Panc1 (cell line): ENCODE results near the gene TAC4. TPM values are rescaled to one million over a fixed set of nuclear protein-coding genes. Genes with fewer than 3 reads are reported as not detected.

Experiments
- ATAC-seq: fragments of 200-7000 bp; cut with Tn5 transposase; 2 replicates; pipeline ENCODE4 v1.9.1; 2020; ENCODE audit warnings: mild to moderate bottlenecking, moderate library complexity
- BruUV-seq: library from RNA; stranded (reverse); fragments of 400-500 nt; replicated peaks from 2 replicates; lab custom pipeline; 2021; lab: Mats Ljungman, UMichigan
- CTCF ChIA-PET: fragments of 300-600 bp; sonication (Branson Sonifier 250); formaldehyde crosslinking; loops from one replicate; lab custom pipeline; 2022; ENCODE audit warnings: antibody characterized with exemption; lab: Charles Lee
- POLR2A ChIA-PET: fragments of 300-600 bp; sonication (Branson Sonifier 250); formaldehyde crosslinking; loops from one replicate; lab custom pipeline; 2022; ENCODE audit warnings: antibody characterized with exemption; lab: Charles Lee
- DNase-seq: peaks from one replicate; pipeline ENCODE4 v3.0.0-alpha.2; 2010; ENCODE audit warnings: low read depth, low spot score
- H3K27ac ChIP-seq: 2 replicates; pipeline ENCODE4 v1.5.1; 2011; ENCODE audit warnings: mild to moderate bottlenecking, low read length, inconsistent platforms
- H3K27me3 ChIP-seq: fragments of 200-500 bp; sonication (Bioruptor generic); 2 replicates; pipeline ENCODE4 v1.6.0; 2014; ENCODE audit warnings: low read length, inconsistent platforms; ENCODE audit not compliant: control insufficient read depth, insufficient read depth
- H3K36me3 ChIP-seq: fragments of 200-500 bp; sonication (Bioruptor generic); 2 replicates; pipeline ENCODE4 v1.5.1; 2014; ENCODE audit warnings: inconsistent platforms, mild to moderate bottlenecking, low read length, moderate library complexity; ENCODE audit not compliant: control insufficient read depth, insufficient read depth
- H3K4me1 ChIP-seq: 2 replicates; pipeline ENCODE4 v1.5.1; 2011; ENCODE audit warnings: inconsistent platforms, mild to moderate bottlenecking, low read length, moderate library complexity; ENCODE audit not compliant: control insufficient read depth, insufficient read depth
- H3K4me3 ChIP-seq, 2 experiments: 2 replicates each; pipeline ENCODE4 v1.5.1; 2011 to 2012; ENCODE audit warnings: low read depth in 2 of 2, low read length in 2 of 2, mild to moderate bottlenecking in 2 of 2, inconsistent platforms in 1 of 2, moderate library complexity in 1 of 2
- H3K9me3 ChIP-seq: fragments of 200-500 bp; sonication (Bioruptor generic); 2 replicates; pipeline ENCODE4 v1.5.1; 2014; ENCODE audit warnings: low read depth, mild to moderate bottlenecking, inconsistent platforms, low read length, moderate library complexity; ENCODE audit not compliant: control insufficient read depth, insufficient read depth
- CTCF ChIP-seq: fragments of 450-650 bp; IDR thresholded peaks from 2 replicates; pipeline ENCODE4 v1.5.1; 2017; ENCODE audit warnings: mild to moderate bottlenecking
- POLR2AphosphoS5 ChIP-seq: IDR thresholded peaks from 2 replicates; pipeline ENCODE4 v1.6.1; 2012; ENCODE audit warnings: mild to moderate bottlenecking, low read depth, low read length, moderate library complexity
- REST ChIP-seq, 2 experiments: IDR thresholded peaks; 2 replicates each; pipeline ENCODE4 v1.6.1; 2011 to 2012; ENCODE audit warnings: low read depth in 2 of 2, control low read depth in 1 of 2, low read length in 1 of 2, mild to moderate bottlenecking in 1 of 2, moderate library complexity in 1 of 2; ENCODE audit not compliant: insufficient read depth in 1 of 2
- SIN3A ChIP-seq: IDR thresholded peaks from 2 replicates; pipeline ENCODE4 v1.6.1; 2012; ENCODE audit warnings: low read depth, mild to moderate bottlenecking, low read length, moderate library complexity, borderline replicate concordance; ENCODE audit not compliant: insufficient read depth
- TCF7L2 ChIP-seq: IDR thresholded peaks from 2 replicates; pipeline ENCODE4 v1.6.1; 2011; ENCODE audit warnings: mild to moderate bottlenecking, low read depth, low read length, inconsistent platforms
- in situ Hi-C: cut with HindIII; loops from 2 replicates; pipeline ENCODE4 v1.10.0; 2016; ENCODE audit warnings: low sequenced_read_pairs, low pct_unique_long_range_greater_than_20kb
- intact Hi-C: fragments of 100-400 bp; cut with micrococcal nuclease; formaldehyde crosslinking; loops from one replicate; pipeline ENCODE4 v1.10.0; 2022; ENCODE audit not compliant: unreplicated experiment
- total RNA-seq: library from RNA; stranded (reverse); gene quantifications from one replicate; pipeline ENCODE4 v1.2.1, GENCODE V29; 2021; ENCODE audit not compliant: unreplicated experiment

Gene TAC4
- total RNA-seq, 1 experiment from 2014 or later = not detected

GRCh38 chr17:49825645-49826044 is 22.2 kb downstream of the TAC4 start:
- H3K4me1 ChIP-seq = no peaks in the 10 kb centered on the region
- no peaks in the 10 kb centered on the region for H3K9me3 ChIP-seq
- CTCF ChIA-PET = no interaction called here
- POLR2A ChIA-PET = no interaction called here
- DNase-seq (no peak), ATAC-seq (no peak)
- peaks cover 40% of the 10 kb centered on the region for H3K36me3 ChIP-seq
- H3K27me3 ChIP-seq = no peaks in the 10 kb centered on the region
- in situ Hi-C loops = no loop called here
- TF ChIP-seq REST (IDR thresholded peaks at IDR 0.05; ENCODE audit: insufficient read depth in 1 of 2, low read depth in 2 of 2, low read length in 1 of 2) = no peak
- no peak for TF ChIP-seq TCF7L2
- no peak for TF ChIP-seq CTCF
- TF ChIP-seq SIN3A = no peak
- no peak for TF ChIP-seq POLR2AphosphoS5
- H3K27ac ChIP-seq = no peak overlapping the region
- BruUV-seq = no TSS peak
- intact Hi-C loops = no loop called here
- H3K4me3 ChIP-seq = no peak overlapping the region

GRCh38 chr17:49823614-49824013 is 24.3 kb downstream of the TAC4 start:
- H3K9me3 ChIP-seq = no peaks in the 10 kb centered on the region
- no peaks in the 10 kb centered on the region for H3K4me1 ChIP-seq
- no peak for DNase-seq
- POLR2A ChIA-PET = no interaction called here
- intact Hi-C loops = no loop called here
- no peak overlapping the region for H3K27ac ChIP-seq
- BruUV-seq = no TSS peak
- H3K4me3 ChIP-seq = no peak overlapping the region
- in situ Hi-C loops = no loop called here
- TF ChIP-seq REST (IDR thresholded peaks at IDR 0.05; ENCODE audit: insufficient read depth in 1 of 2, low read depth in 2 of 2, low read length in 1 of 2) (no peak), TCF7L2 (no peak), POLR2AphosphoS5 (no peak)
- CTCF ChIA-PET = no interaction called here
- ATAC-seq = no peak
- H3K36me3 ChIP-seq = peaks cover 40% of the 10 kb centered on the region
- no peaks in the 10 kb centered on the region for H3K27me3 ChIP-seq
